Lower lobe of right lung (tissue), 2 donors: Measurements from ENCODE around the gene MEF2A. TPM values are rescaled to one million over a fixed set of nuclear protein-coding genes. Genes with fewer than 3 reads are reported as not detected.

Experiments used
- ATAC-seq, 2 donors: fragments of 200-7000 bp; cut with Tn5 transposase; one replicate each; pipeline ENCODE4 v1.9.1; 2020 to 2022; ENCODE audit warnings: mild to moderate bottlenecking in 2 of 2, moderate library complexity in 2 of 2
- DNase-seq: peaks from one replicate; pipeline ENCODE4 v3.0.0-alpha.2; 2020
- H3K27ac ChIP-seq: fragments of 200-600 bp; one replicate; pipeline ENCODE4 v1.8.0; 2022
- H3K27me3 ChIP-seq: fragments of 200-600 bp; one replicate; pipeline ENCODE4 v1.8.0; 2022; ENCODE audit warnings: low read depth
- H3K36me3 ChIP-seq: fragments of 200-600 bp; one replicate; pipeline ENCODE4 v1.8.0; 2022; ENCODE audit warnings: mild to moderate bottlenecking
- H3K4me1 ChIP-seq: fragments of 200-600 bp; one replicate; pipeline ENCODE4 v1.8.0; 2022
- H3K4me3 ChIP-seq: fragments of 200-600 bp; one replicate; pipeline ENCODE4 v1.8.0; 2022; ENCODE audit warnings: mild to moderate bottlenecking
- H3K9me3 ChIP-seq: fragments of 200-600 bp; one replicate; pipeline ENCODE4 v1.8.0; 2022
- intact Hi-C: fragments of 100-400 bp; cut with DNase I; formaldehyde crosslinking; loops from one replicate; pipeline ENCODE4 v1.11.0; 2022
- total RNA-seq: library from RNA; stranded (reverse); fragmentation: NEBNext Ultra II Directional; extraction: Animal tissue kit (Norgen Biotek cat#: 25700); gene quantifications from one replicate; pipeline ENCODE4 v1.2.1, GENCODE V29; 2021
- TF ChIP-seq, protein P1 (sequence below): fragments of 200-600 bp; IDR thresholded peaks from one replicate; pipeline ENCODE4 v1.8.0; 2022; ENCODE audit warnings: antibody characterized with exemption, mild to moderate bottlenecking
- donor health status: DM: no; HTN: yes; CAD: no; lungs with severe emphysema.

The MEF2A gene
- total RNA-seq, 1 donor from 2014 or later = 80.1 TPM

DNA sequence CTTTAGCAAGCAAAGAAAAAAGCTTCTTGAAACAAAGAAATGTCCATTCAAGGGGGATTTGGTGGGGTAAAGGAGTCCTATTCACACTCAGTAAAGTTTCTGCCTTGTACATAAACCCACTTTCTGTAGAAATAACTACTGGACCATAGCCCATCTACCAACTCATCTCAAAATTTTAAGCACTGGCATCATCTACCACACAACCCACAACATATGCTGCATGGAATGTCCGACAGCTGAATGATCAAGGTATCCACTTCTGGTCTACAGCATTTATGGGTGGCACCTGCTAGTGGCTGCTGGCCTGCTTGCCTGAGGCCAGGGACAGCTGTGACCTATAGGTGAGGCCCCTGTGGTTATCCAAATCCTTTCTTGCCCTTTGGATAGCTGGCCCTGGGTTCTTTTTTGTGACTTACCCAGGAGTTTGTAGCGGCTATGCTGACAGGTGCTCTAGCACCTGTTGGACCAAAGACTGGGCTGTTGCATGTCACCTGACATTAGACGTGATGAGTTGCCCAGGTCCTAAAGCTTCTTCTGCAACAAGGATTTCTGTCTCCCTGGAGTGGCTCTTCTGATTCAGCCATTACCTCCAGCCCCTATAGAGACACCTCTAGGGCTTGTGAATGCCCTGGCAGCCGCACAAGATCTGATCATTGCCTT is 19.2 kb upstream of the MEF2A start:
- intact Hi-C loops = no loop called here

DNA sequence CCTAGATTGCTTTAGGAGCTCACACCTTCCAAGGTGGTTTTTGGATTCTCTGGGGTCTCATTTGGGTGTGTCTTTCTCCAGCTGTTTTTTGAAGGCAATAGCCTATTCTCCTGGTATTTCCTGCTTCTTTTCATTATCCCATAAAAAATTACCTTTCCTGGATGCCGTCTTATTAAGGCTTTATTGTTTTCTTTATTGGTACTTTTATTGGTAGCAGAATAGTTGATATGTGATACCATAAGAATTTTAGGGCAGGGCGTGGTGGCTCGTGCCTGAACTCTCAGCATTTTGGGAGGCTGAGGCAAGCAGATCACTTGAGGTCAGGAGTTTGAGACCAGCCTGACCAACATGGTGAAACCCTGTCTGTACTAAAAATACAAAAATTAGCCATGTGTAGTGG is 18.3 kb upstream of the MEF2A start:
- TF ChIP-seq, protein P1, sequence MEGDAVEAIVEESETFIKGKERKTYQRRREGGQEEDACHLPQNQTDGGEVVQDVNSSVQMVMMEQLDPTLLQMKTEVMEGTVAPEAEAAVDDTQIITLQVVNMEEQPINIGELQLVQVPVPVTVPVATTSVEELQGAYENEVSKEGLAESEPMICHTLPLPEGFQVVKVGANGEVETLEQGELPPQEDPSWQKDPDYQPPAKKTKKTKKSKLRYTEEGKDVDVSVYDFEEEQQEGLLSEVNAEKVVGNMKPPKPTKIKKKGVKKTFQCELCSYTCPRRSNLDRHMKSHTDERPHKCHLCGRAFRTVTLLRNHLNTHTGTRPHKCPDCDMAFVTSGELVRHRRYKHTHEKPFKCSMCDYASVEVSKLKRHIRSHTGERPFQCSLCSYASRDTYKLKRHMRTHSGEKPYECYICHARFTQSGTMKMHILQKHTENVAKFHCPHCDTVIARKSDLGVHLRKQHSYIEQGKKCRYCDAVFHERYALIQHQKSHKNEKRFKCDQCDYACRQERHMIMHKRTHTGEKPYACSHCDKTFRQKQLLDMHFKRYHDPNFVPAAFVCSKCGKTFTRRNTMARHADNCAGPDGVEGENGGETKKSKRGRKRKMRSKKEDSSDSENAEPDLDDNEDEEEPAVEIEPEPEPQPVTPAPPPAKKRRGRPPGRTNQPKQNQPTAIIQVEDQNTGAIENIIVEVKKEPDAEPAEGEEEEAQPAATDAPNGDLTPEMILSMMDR = no peak
- no peak overlapping the region for H3K27ac ChIP-seq
- ATAC-seq (no peak), DNase-seq (no peak)
- H3K4me1 ChIP-seq = no peaks in the 10 kb centered on the region
- no peaks in the 10 kb centered on the region for H3K27me3 ChIP-seq
- H3K36me3 ChIP-seq = no peaks in the 10 kb centered on the region
- H3K4me3 ChIP-seq = no peak overlapping the region
- no peaks in the 10 kb centered on the region for H3K9me3 ChIP-seq
- intact Hi-C loops = no loop called here

More for the DNA sequence above, 19.2 kb upstream of the MEF2A start:
- H3K27me3 ChIP-seq = no peaks in the 10 kb centered on the region
- no peak overlapping the region for H3K27ac ChIP-seq
- TF ChIP-seq, protein P1 = no peak
- no peak overlapping the region for H3K4me3 ChIP-seq
- no peaks in the 10 kb centered on the region for H3K36me3 ChIP-seq
- ATAC-seq (no peak), DNase-seq (no peak)
- H3K9me3 ChIP-seq = no peaks in the 10 kb centered on the region
- H3K4me1 ChIP-seq = no peaks in the 10 kb centered on the region

DNA sequence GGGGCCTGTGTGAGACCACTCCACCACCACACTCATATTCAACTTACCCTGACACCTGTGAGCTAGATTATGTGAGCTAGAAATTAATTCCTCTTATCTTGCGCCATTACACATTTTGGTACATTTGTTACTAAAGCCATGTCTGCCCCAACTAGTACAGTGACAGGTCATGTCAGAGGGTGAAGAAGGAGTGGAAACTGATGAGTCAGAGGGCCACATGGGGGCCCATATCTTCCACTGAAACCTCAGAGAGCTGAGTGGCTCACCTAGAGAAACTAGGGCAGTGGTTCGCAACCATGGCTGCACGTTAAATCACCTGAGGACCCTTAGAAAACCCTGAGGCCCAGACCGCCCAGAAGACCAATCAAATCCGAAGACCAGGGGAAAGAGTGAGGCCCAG is 15.7 kb upstream of the MEF2A start:
- Histone ChIP-seq H3K4me1 (no peaks in the 10 kb centered on the region), H3K4me3 (no peak overlapping the region), H3K27me3 (no peaks in the 10 kb centered on the region), H3K36me3 (no peaks in the 10 kb centered on the region), H3K9me3 (no peaks in the 10 kb centered on the region), H3K27ac (no peak overlapping the region)
- intact Hi-C loops = no loop called here
- no peak for ATAC-seq
- DNase-seq = no peak
- TF ChIP-seq, protein P1 = no peak

DNA sequence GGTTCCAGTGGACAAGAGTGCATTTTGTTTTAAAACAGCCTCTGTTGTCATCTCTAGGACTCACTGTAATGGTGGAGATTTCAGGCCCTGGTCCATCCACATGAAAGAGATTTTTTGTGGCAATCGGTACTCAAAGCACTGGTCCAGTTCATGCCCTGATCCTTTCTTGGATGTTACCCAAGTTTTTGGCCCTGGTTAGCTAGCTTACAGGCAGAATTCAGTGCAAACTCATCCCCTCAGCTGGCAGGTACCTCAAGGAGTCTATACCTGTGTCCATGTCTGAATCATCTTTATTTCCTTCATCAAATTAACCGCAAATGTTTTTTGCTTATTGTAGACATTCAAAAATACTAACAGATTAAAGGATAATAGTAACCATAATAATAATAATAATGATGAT is 13.7 kb upstream of the MEF2A start:
- ATAC-seq (no peak), DNase-seq (no peak)
- Histone ChIP-seq H3K9me3 (no peaks in the 10 kb centered on the region), H3K36me3 (no peaks in the 10 kb centered on the region), H3K4me3 (no peak overlapping the region), H3K27ac (no peak overlapping the region), H3K27me3 (no peaks in the 10 kb centered on the region), H3K4me1 (no peaks in the 10 kb centered on the region)
- intact Hi-C loops = no loop called here
- TF ChIP-seq, protein P1 = no peak

DNA sequence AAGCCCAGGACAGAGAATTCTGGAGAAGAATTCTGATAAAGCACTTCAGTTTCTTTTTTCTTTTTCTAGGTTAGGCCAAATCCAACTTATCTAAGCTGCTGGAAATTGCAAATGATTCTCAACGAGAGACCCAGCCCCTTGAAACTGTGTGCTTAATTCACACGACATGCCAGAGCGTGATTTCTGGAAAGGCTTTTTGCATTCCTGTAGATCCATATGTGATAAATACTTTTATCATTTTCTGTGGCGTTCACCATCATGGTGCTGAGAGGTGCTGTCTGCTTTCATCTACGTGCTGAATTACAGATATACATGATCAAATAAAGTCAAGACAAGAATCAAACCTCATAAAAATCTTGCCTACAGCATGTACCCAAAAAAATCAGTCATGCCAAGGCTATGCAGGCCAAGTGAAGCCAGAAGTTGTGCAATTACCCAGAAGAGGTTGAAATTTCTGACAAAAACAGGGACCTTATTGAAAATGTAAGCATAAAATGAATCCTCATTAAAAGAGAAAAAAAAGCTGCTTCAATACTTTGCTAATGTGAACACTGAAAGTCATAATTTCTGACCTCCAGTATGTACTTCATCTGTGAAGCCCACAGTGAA is 10.8 kb upstream of the MEF2A start:
- ATAC-seq (no peak), DNase-seq (no peak)
- Histone ChIP-seq H3K9me3 (no peaks in the 10 kb centered on the region), H3K4me3 (no peak overlapping the region), H3K4me1 (no peaks in the 10 kb centered on the region), H3K27me3 (no peaks in the 10 kb centered on the region), H3K27ac (no peak overlapping the region), H3K36me3 (no peaks in the 10 kb centered on the region)
- intact Hi-C loops = no loop called here
- TF ChIP-seq, protein P1 = no peak
